Panc1 (cell line): Measurements from ENCODE around the gene MUC2.

Experiments used
- CTCF ChIP-seq: fragments of 450-650 bp; IDR thresholded peaks from 2 replicates; pipeline ENCODE4 v1.5.1; 2017; ENCODE audit warnings: mild to moderate bottlenecking
- POLR2AphosphoS5 ChIP-seq: IDR thresholded peaks from 2 replicates; pipeline ENCODE4 v1.6.1; 2012; ENCODE audit warnings: mild to moderate bottlenecking, low read depth, low read length, moderate library complexity
- REST ChIP-seq, 2 experiments: IDR thresholded peaks; 2 replicates each; pipeline ENCODE4 v1.6.1; 2011 to 2012; ENCODE audit warnings: low read depth in 2 of 2, control low read depth in 1 of 2, low read length in 1 of 2, mild to moderate bottlenecking in 1 of 2, moderate library complexity in 1 of 2; ENCODE audit not compliant: insufficient read depth in 1 of 2

- no peak for TF ChIP-seq CTCF
- TF ChIP-seq REST (IDR thresholded peaks at IDR 0.05; ENCODE audit: insufficient read depth in 1 of 2, low read depth in 2 of 2, low read length in 1 of 2) = no peak
- TF ChIP-seq POLR2AphosphoS5 = no peak
Observed at GRCh38 chr11:1041149-1041467, 33.6 kb upstream of the MUC2 start.
